Thyroid gland (tissue), 4 donors: ENCODE results near the gene TROAP.
"Not testable (repeated sequence)": the region's sequence is repeated elsewhere in the genome, so short reads cannot be mapped to it uniquely, and the experiment has no call there.

Experiments used
- CTCF ChIP-seq, 6 experiments: fragments of 200-600 bp in 3 of 6; fragments of 450-650 bp in 3 of 6; sonication (generic) in 3 of 6; IDR thresholded peaks; one replicate each; pipeline ENCODE4 v1.5.1; 2016 to 2019; ENCODE audit warnings: antibody characterized with exemption in 6 of 6, mild to moderate bottlenecking in 2 of 6, inconsistent platforms in 1 of 6, moderate library complexity in 1 of 6
- POLR2A ChIP-seq, 2 donors: fragments of 450-650 bp; IDR thresholded peaks; one replicate each; pipeline ENCODE4 v1.6.1; 2017; ENCODE audit warnings: antibody characterized with exemption in 2 of 2, mild to moderate bottlenecking in 2 of 2, moderate library complexity in 1 of 2

GRCh38 chr12:49280545-49280944 is 42.5 kb upstream of the TROAP start:
- not testable (repeated sequence) for TF ChIP-seq CTCF, POLR2A (IDR thresholded peaks at IDR 0.05)
